K562 (cell line): ENCODE results near the gene ASPG. TPM values are rescaled to one million over a fixed set of nuclear protein-coding genes. Genes with fewer than 3 reads are reported as not detected.

Experiments used
- ATAC-seq: fragments of 200-7000 bp; cut with Tn5 transposase; 3 replicates; pipeline ENCODE4 v1.9.1; 2020; ENCODE audit warnings: moderate library complexity
- BruUV-seq: library from RNA; stranded (reverse); fragments of 400-500 nt; replicated peaks from 2 replicates; lab custom pipeline; 2021; lab: Mats Ljungman, UMichigan
- CTCF ChIA-PET: fragments of 300-600 bp; formaldehyde crosslinking; extraction: SDS; loops from one replicate; lab custom pipeline; 2021; ENCODE audit warnings: low intra/inter-chr PET ratio; lab: Yijun Ruan, JAX
- POLR2A ChIA-PET: fragments of 300-600, 350-650 bp; sonication (Branson Sonifier 250); formaldehyde crosslinking; extraction: SDS; loops from one replicate; lab custom pipeline; 2021; ENCODE audit warnings: antibody characterized with exemption, inconsistent platforms; lab: Yijun Ruan, JAX
- DNase-seq, 4 experiments: peaks; one replicate each; pipeline versions ENCODE4 v3.0.0 to v3.0.0-alpha.2; 2011 to 2018; ENCODE audit warnings: low spot score in 3 of 4, mixed read lengths in 3 of 4; ENCODE audit errors: extremely low read depth in 1 of 4
- FAIRE-seq: peaks from 2 replicates; lab custom pipeline; 2011; peaks lifted over from hg19 to GRCh38; lab: Jason Lieb, UNC
- H2AFZ ChIP-seq: 2 replicates; pipeline ENCODE4 v1.6.0; 2011; ENCODE audit warnings: low read depth, low read length, control low read depth, inconsistent platforms
- H3K27ac ChIP-seq: fragments of 200-600 bp; 3 replicates; pipeline ENCODE4 v1.8.0; 2011; ENCODE audit warnings: low read depth, mild to moderate bottlenecking, control low read depth, inconsistent platforms, low read length, moderate library complexity, mixed read lengths; ENCODE audit errors: extremely low read depth
- H3K27me3 ChIP-seq, 2 experiments: fragments of 300-600 bp in 1 of 2; 2 replicates in 1 of 2; 3 replicates in 1 of 2; pipeline versions ENCODE4 v1.6.0 to v1.8.0; 2011; ENCODE audit warnings: inconsistent platforms in 2 of 2, low read length in 2 of 2, mild to moderate bottlenecking in 1 of 2, mixed read lengths in 1 of 2, moderate library complexity in 1 of 2; ENCODE audit not compliant: control insufficient read depth in 2 of 2, insufficient read depth in 2 of 2
- H3K36me3 ChIP-seq: fragments of 300-600 bp; 3 replicates; pipeline ENCODE4 v1.8.0; 2011; ENCODE audit warnings: mild to moderate bottlenecking, low read length, inconsistent platforms; ENCODE audit not compliant: control insufficient read depth, insufficient read depth
- H3K4me1 ChIP-seq, 2 experiments: fragments of 200-600 bp in 1 of 2; replicated peaks in 1 of 2; 2 replicates in 1 of 2; 3 replicates in 1 of 2; pipeline versions ENCODE4 v1.5.1 to v1.8.0; 2011; ENCODE audit warnings: inconsistent platforms in 2 of 2, low read length in 2 of 2, mild to moderate bottlenecking in 1 of 2, mixed read lengths in 1 of 2, moderate library complexity in 1 of 2; ENCODE audit not compliant: control insufficient read depth in 2 of 2, insufficient read depth in 2 of 2
- H3K4me2 ChIP-seq: 2 replicates; pipeline ENCODE4 v1.6.1; 2011; ENCODE audit warnings: low read length, control low read depth, inconsistent platforms, mixed read lengths; ENCODE audit not compliant: insufficient read depth
- H3K4me3 ChIP-seq: fragments of 200-600 bp; sonication (generic), shearing (Covaris generic); 2 replicates; pipeline ENCODE4 v1.5.1; 2016; ENCODE audit warnings: control low read depth, inconsistent platforms
- H3K79me2 ChIP-seq: fragments of 200-600 bp; 3 replicates; pipeline ENCODE4 v1.8.0; 2011; ENCODE audit warnings: low read length, inconsistent platforms; ENCODE audit not compliant: control insufficient read depth, insufficient read depth
- H3K9ac ChIP-seq, 2 experiments: 2 replicates each; pipeline versions ENCODE4 v1.6.0 to v1.6.1; 2011; ENCODE audit warnings: low read depth in 2 of 2, low read length in 2 of 2, control low read depth in 1 of 2, inconsistent platforms in 1 of 2, mild to moderate bottlenecking in 1 of 2, mixed read lengths in 1 of 2; ENCODE audit not compliant: insufficient read depth in 1 of 2
- H3K9me1 ChIP-seq: one replicate; pipeline ENCODE4 v1.6.0; 2011; ENCODE audit warnings: inconsistent platforms, mild to moderate bottlenecking, low read length, moderate library complexity; ENCODE audit not compliant: control insufficient read depth, insufficient read depth
- H3K9me3 ChIP-seq: replicated peaks from 2 replicates; pipeline ENCODE4 v1.5.1; 2011; ENCODE audit warnings: low read depth, low read length, inconsistent platforms; ENCODE audit not compliant: control insufficient read depth, insufficient read depth
- H4K20me1 ChIP-seq: replicated peaks from 2 replicates; pipeline ENCODE4 v1.6.1; 2011; ENCODE audit warnings: low read length, inconsistent platforms, mixed read lengths; ENCODE audit not compliant: control insufficient read depth, insufficient read depth
- BRF1 ChIP-seq: IDR thresholded peaks from 3 replicates; pipeline ENCODE4 v1.6.1; 2011; ENCODE audit warnings: borderline replicate concordance, mild to moderate bottlenecking; ENCODE audit not compliant: insufficient read length; ENCODE audit errors: extremely low read depth
- ESRRA ChIP-seq: fragments of 450-650 bp; IDR thresholded peaks from 2 replicates; pipeline ENCODE4 v1.6.1; 2014; ENCODE audit warnings: low read depth, mild to moderate bottlenecking, moderate library complexity, borderline replicate concordance
- FOXA3 ChIP-seq, 2 experiments: fragments of 450-650 bp in 1 of 2; sonication (generic) in 1 of 2; formaldehyde crosslinking; IDR thresholded peaks in 1 of 2; conservative IDR thresholded peaks in 1 of 2; 2 replicates each; pipeline versions ENCODE4 v1.4.0 to v1.8.0; 2020 to 2022; ENCODE audit warnings: mild to moderate bottlenecking in 2 of 2, missing genetic modification reagents in 1 of 2
- FUS ChIP-seq: fragments of 200-400 bp; formaldehyde crosslinking; optimal IDR thresholded peaks from 2 replicates; pipeline ENCODE3; 2017; ENCODE audit warnings: low read depth, low read length
- JUN ChIP-seq, 2 experiments: sonication (generic) in 1 of 2; formaldehyde crosslinking in 1 of 2; IDR thresholded peaks; 2 replicates each; pipeline versions ENCODE4 v1.6.1 to v1.8.0; 2012 to 2022; ENCODE audit warnings: borderline replicate concordance in 2 of 2, mild to moderate bottlenecking in 2 of 2, improper control_type of control experiment in 1 of 2, low read depth in 1 of 2, low read length in 1 of 2, missing genetic modification reagents in 1 of 2
- MAFF ChIP-seq: IDR thresholded peaks from 2 replicates; pipeline ENCODE4 v1.6.1; 2012; ENCODE audit warnings: low read length, improper control_type of control experiment
- MEF2D ChIP-seq: conservative IDR thresholded peaks from 2 replicates; pipeline ENCODE4 v1.6.1; 2016; ENCODE audit warnings: low read depth, missing genetic modification characterization, missing compliant biosample characterization
- NCOA2 ChIP-seq, 2 experiments: fragments of 450-650 bp; IDR thresholded peaks; 2 replicates each; pipeline ENCODE4 v1.6.1; 2018; ENCODE audit warnings: mild to moderate bottlenecking in 2 of 2, moderate library complexity in 1 of 2; ENCODE audit not compliant: partially characterized antibody in 2 of 2
- RNF2 ChIP-seq: sonication (generic); IDR thresholded peaks from 2 replicates; pipeline ENCODE4 v1.6.1; 2016
- SAFB ChIP-seq: fragments of 200-400 bp; formaldehyde crosslinking; IDR thresholded peaks from 2 replicates; pipeline ENCODE4 v1.6.1; 2017; ENCODE audit warnings: low read depth, low read length, borderline replicate concordance
- SMARCA5 ChIP-seq: fragments of 450-650 bp; IDR thresholded peaks from 2 replicates; pipeline ENCODE4 v1.6.1; 2016
- ZNF274 ChIP-seq: IDR thresholded peaks from 2 replicates; pipeline ENCODE4 v1.6.1; 2011; ENCODE audit warnings: low read depth, mild to moderate bottlenecking, low read length, moderate library complexity, borderline replicate concordance
- ZNF354B ChIP-seq: fragments of 250-450 bp; sonication (Bioruptor Pico); IDR thresholded peaks from 2 replicates; pipeline ENCODE4 v1.4.0; 2020
- WGBS: fragments of 100-300 bp; shearing (Covaris generic); methylation state at CpG from one replicate; pipeline ENCODE4 v1.1.6; 2016; ENCODE audit warnings: low coverage, mixed read lengths; ENCODE audit not compliant: insufficient coverage; ENCODE audit errors: missing lambda C conversion rate; 5-methylcytosine and 5-hydroxymethylcytosine counted together
- in situ Hi-C: fragments of 300-500 bp; cut with MboI; formaldehyde crosslinking; loops from 4 replicates; pipeline ENCODE4 v1.15.0; 2018; ENCODE audit warnings: inconsistent platforms, mixed read lengths
- intact Hi-C: fragments of 100-400 bp; cut with micrococcal nuclease; formaldehyde crosslinking; loops from 2 replicates; pipeline ENCODE4 v1.14.2; 2022
- polyA plus RNA-seq, 8 experiments: library from polyadenylated mRNA; depleted of rRNA in 4 of 8; stranded (reverse) in 5 of 8; unstranded in 3 of 8; fragments of >200 nt; fragmentation: Nextera tagmentation in 2 of 8; fragmentation: Illumina TruSeq in 1 of 8; extraction: Ambion mirVana in 2 of 8; extraction: Trizol in 1 of 8; gene quantifications; 2 replicates each; pipeline versions ENCODE4 v1.2.1 to v1.2.3, GENCODE V29; 2011 to 2014; ENCODE audit warnings: inconsistent platforms in 1 of 8, missing spikeins in 1 of 8
- total RNA-seq, 7 experiments: library from RNA; depleted of rRNA in 6 of 7; stranded (reverse); fragments of >200 nt in 6 of 7; fragmentation: Illumina TruSeq in 2 of 7; extraction: Trizol in 2 of 7; gene quantifications; 2 replicates each; pipeline versions ENCODE4 v1.2.1 to v1.2.3, GENCODE V29; 2011 to 2021; ENCODE audit warnings: low replicate concordance in 1 of 7
- TF ChIP-seq, protein P1 (sequence below): sonication (generic); IDR thresholded peaks from 2 replicates; pipeline ENCODE4 v1.6.1; 2016
- TF ChIP-seq, protein P2 (sequence below): fragments of 250-450 bp; sonication (Bioruptor Pico); IDR thresholded peaks from 2 replicates; pipeline ENCODE4 v1.8.0; 2022; ENCODE audit warnings: moderate library complexity, mild to moderate bottlenecking, inconsistent platforms
- TF ChIP-seq, protein P3 (sequence below): fragments of 250-450 bp; sonication (Bioruptor Pico); IDR thresholded peaks from 2 replicates; pipeline ENCODE4 v1.5.0; 2020; ENCODE audit warnings: mild to moderate bottlenecking, borderline replicate concordance

Gene ASPG
- total and polyA plus RNA-seq, 9 of the 15 experiments (the other 6 are each of a cell fraction or from before 2014, with no cell fraction given): 0.18 TPM; not detected in 8

DNA sequence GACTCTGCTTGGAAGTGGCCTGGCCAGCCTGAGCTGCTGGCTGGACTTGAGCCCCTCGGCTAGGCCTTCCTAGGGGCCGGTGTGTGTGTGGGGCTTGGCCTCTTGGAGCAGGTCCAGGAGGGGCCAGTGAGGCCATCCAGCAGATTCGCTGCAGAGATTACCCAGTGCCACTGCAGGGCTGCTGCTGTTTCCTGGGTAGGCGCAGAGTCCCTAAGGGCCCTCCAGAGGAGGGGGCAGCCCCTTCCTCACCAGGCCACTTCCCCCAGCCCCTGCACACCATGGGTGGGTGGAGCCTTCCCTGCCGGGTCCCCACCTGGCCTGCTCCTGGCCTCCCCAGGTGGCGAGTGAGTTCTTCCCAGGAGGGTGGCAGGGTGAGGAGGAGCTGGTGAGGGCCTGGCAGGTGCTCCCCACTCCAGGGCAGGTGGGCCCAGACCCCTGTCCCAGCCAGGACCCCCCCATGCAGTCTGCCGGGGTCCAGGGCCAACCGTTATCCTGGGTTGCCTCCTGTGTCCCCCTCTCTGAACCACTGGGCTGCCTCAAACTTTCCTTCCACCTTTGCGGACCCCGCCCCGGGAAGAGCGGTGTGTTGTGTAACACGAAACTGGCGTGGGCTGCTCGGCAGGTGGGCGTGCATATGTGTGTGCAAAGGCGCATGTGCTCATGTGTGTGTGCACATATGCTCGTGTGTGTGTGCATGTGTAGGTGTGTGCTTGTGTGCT, 25.1 kb downstream of the ASPG start (continued):
- TF ChIP-seq, protein P1, sequence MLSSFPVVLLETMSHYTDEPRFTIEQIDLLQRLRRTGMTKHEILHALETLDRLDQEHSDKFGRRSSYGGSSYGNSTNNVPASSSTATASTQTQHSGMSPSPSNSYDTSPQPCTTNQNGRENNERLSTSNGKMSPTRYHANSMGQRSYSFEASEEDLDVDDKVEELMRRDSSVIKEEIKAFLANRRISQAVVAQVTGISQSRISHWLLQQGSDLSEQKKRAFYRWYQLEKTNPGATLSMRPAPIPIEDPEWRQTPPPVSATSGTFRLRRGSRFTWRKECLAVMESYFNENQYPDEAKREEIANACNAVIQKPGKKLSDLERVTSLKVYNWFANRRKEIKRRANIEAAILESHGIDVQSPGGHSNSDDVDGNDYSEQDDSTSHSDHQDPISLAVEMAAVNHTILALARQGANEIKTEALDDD: no peak
- no peak for TF ChIP-seq FUS

DNA sequence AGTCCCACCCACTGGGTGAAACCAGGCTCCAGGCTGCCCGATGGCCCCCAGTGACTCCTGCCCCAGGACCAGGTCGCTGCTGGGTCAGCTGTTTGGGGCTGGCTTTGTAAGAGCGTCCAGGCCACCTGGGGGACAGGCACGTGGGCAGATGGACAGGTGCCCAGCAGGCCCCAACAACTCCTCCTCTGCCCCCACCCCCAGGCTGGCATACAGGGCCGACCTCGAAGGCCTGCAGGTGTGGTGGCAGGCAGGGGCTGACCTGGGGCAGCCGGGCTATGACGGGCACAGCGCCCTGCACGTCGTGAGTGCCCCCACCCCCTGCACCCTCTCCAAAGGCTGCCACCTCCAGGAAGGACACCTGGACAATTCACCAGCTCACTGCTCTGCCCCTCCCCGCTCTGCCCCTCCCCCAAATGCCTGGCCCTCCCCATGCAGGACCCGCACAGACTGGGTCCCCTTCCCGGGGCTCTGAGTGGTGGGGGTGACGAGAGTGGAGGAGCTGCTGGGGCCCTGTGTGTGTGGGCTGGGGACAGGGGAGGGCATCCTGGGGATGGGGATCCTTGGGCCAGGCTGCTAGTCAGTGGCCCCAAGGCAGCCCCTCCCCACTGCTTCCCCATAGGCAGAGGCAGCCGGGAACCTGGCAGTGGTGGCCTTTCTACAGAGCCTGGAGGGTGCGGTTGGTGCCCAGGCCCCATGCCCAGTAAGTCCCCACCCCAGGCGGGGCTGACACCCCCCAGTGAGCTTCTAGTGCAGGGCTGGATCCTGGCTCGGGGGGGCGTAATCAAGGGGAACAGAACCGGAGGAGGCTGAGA, 26.0 kb downstream of the ASPG start:
- Histone ChIP-seq H3K79me2 (no peaks in the 10 kb centered on the region), H2AFZ (no peak overlapping the region), H3K27ac (no peak overlapping the region), H3K9me1 (no peaks in the 10 kb centered on the region), H3K36me3 (no peaks in the 10 kb centered on the region), H3K4me1 (peaks cover 0 to 19% of the 10 kb centered on the region in 2 experiments; a peak in 2 of 5 replicates), H3K4me3 (no peak overlapping the region), H3K9ac (no peak overlapping the region), H4K20me1 (no peaks in the 10 kb centered on the region), H3K4me2 (no peak overlapping the region), H3K9me3 (no peaks in the 10 kb centered on the region), H3K27me3 (no peaks in the 10 kb centered on the region)
- BruUV-seq: no TSS peak
- FAIRE-seq (no peak), ATAC-seq (no peak), DNase-seq (no peak)
- in situ Hi-C loops (no loop called here), intact Hi-C loops (no loop called here)
- ChIA-PET CTCF (no interaction called here), POLR2A (no interaction called here)
- WGBS: 0% methylated on average over 5 of the region's 21 CpGs
- TF ChIP-seq BRF1 (no peak), MAFF (no peak), FOXA3 (CRISPR knock-in tag; conservative IDR thresholded peaks at IDR 0.05 in 1 of 2, IDR thresholded peaks at IDR 0.05 in 1 of 2) (no peak), ZNF354B (CRISPR knock-in tag) (no peak), MEF2D (tag) (no peak), SMARCA5 (no peak), ESRRA (no peak), SAFB (no peak), NCOA2 (IDR thresholded peaks at IDR 0.05; ENCODE audit: partially characterized antibody in 2 of 2) (no peak), JUN (IDR thresholded peaks at IDR 0.05; ENCODE audit: borderline replicate concordance, low read depth, low read length) (no peak), JUN (CRISPR knock-in tag; IDR thresholded peaks at IDR 0.05; ENCODE audit: borderline replicate concordance) (no peak), RNF2 (no peak), ZNF274 (no peak)
- TF ChIP-seq, protein P2, sequence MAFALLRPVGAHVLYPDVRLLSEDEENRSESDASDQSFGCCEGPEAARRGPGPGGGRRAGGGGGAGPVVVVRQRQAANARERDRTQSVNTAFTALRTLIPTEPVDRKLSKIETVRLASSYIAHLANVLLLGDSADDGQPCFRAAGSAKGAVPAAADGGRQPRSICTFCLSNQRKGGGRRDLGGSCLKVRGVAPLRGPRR (CRISPR knock-in tag): no peak
- TF ChIP-seq, protein P3, sequence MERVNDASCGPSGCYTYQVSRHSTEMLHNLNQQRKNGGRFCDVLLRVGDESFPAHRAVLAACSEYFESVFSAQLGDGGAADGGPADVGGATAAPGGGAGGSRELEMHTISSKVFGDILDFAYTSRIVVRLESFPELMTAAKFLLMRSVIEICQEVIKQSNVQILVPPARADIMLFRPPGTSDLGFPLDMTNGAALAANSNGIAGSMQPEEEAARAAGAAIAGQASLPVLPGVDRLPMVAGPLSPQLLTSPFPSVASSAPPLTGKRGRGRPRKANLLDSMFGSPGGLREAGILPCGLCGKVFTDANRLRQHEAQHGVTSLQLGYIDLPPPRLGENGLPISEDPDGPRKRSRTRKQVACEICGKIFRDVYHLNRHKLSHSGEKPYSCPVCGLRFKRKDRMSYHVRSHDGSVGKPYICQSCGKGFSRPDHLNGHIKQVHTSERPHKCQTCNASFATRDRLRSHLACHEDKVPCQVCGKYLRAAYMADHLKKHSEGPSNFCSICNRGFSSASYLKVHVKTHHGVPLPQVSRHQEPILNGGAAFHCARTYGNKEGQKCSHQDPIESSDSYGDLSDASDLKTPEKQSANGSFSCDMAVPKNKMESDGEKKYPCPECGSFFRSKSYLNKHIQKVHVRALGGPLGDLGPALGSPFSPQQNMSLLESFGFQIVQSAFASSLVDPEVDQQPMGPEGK: no peak
